H9 (cell line): Measurements from ENCODE around the gene ANO9. TPM values are rescaled to one million over a fixed set of nuclear protein-coding genes. Genes with fewer than 3 reads are reported as not detected.

ENCODE experiments used
- DNase-seq: peaks from one replicate; pipeline ENCODE4 v3.0.0-alpha.2; 2017
- H2AFZ ChIP-seq: one replicate; pipeline ENCODE4 v1.6.1; 2013; ENCODE audit warnings: mild to moderate bottlenecking, low read length, control low read depth, moderate library complexity
- H2AK5ac ChIP-seq: 2 replicates; pipeline ENCODE4 v1.6.1; 2013; ENCODE audit warnings: low read length, control low read depth, mixed read lengths; ENCODE audit not compliant: insufficient read length
- H2BK120ac ChIP-seq: one replicate; pipeline ENCODE4 v1.6.1; 2013; ENCODE audit warnings: low read depth, mild to moderate bottlenecking, low read length, control low read depth, inconsistent platforms; ENCODE audit not compliant: poor library complexity, severe bottlenecking
- H2BK12ac ChIP-seq: 2 replicates; pipeline ENCODE4 v1.6.1; 2013; ENCODE audit warnings: low read length, control low read depth, mixed read lengths, low read depth; ENCODE audit not compliant: insufficient read length
- H2BK15ac ChIP-seq: 2 replicates; pipeline ENCODE4 v1.6.1; 2013; ENCODE audit warnings: low read depth, low read length, control low read depth
- H2BK20ac ChIP-seq: one replicate; pipeline ENCODE4 v1.6.1; 2013; ENCODE audit warnings: low read depth, mild to moderate bottlenecking, low read length, control low read depth, inconsistent platforms; ENCODE audit not compliant: poor library complexity, severe bottlenecking
- H2BK5ac ChIP-seq: 2 replicates; pipeline ENCODE4 v1.6.1; 2013; ENCODE audit warnings: low read length, control low read depth, mixed read lengths; ENCODE audit not compliant: insufficient read length
- H3K14ac ChIP-seq: 2 replicates; pipeline ENCODE4 v1.6.1; 2013; ENCODE audit warnings: low read length, control low read depth; ENCODE audit not compliant: insufficient read depth
- H3K18ac ChIP-seq: 2 replicates; pipeline ENCODE4 v1.6.1; 2013; ENCODE audit warnings: low read depth, mild to moderate bottlenecking, mixed read lengths, low read length, control low read depth; ENCODE audit not compliant: insufficient read length
- H3K23ac ChIP-seq: 2 replicates; pipeline ENCODE4 v1.6.1; 2013; ENCODE audit warnings: low read length, control low read depth, mixed read lengths, low read depth; ENCODE audit not compliant: insufficient read length
- H3K23me2 ChIP-seq: 2 replicates; pipeline ENCODE4 v1.6.1; 2013; ENCODE audit warnings: low read depth, mild to moderate bottlenecking, mixed read lengths, low read length, control low read depth; ENCODE audit not compliant: insufficient read length, poor library complexity, severe bottlenecking
- H3K27ac ChIP-seq: 2 replicates; pipeline ENCODE4 v1.5.1; 2013; ENCODE audit warnings: low read length, control low read depth, mixed read lengths, low read depth; ENCODE audit not compliant: insufficient read length
- H3K27me3 ChIP-seq: 2 replicates; pipeline ENCODE4 v1.6.1; 2013; ENCODE audit warnings: low read length, control low read depth, inconsistent platforms; ENCODE audit not compliant: insufficient read depth
- H3K4ac ChIP-seq: 2 replicates; pipeline ENCODE4 v1.6.1; 2013; ENCODE audit warnings: low read depth, mild to moderate bottlenecking, control low read depth, inconsistent platforms, low read length, moderate library complexity
- H3K4me1 ChIP-seq: 2 replicates; pipeline ENCODE4 v1.6.1; 2013; ENCODE audit warnings: low read length, control low read depth, inconsistent platforms; ENCODE audit not compliant: insufficient read depth
- H3K4me2 ChIP-seq: 2 replicates; pipeline ENCODE4 v1.6.1; 2013; ENCODE audit warnings: low read length, control low read depth, mixed read lengths; ENCODE audit not compliant: insufficient read length, insufficient read depth
- H3K56ac ChIP-seq: 2 replicates; pipeline ENCODE4 v1.6.1; 2013; ENCODE audit warnings: low read depth, mild to moderate bottlenecking, mixed read lengths, low read length, control low read depth; ENCODE audit not compliant: insufficient read length
- H3K79me1 ChIP-seq: 2 replicates; pipeline ENCODE4 v1.6.1; 2013; ENCODE audit warnings: low read depth, mild to moderate bottlenecking, moderate library complexity, low read length, control low read depth, inconsistent platforms; ENCODE audit not compliant: insufficient read depth, poor library complexity, severe bottlenecking
- H3K79me2 ChIP-seq: 2 replicates; pipeline ENCODE4 v1.6.1; 2013; ENCODE audit warnings: low read length, control low read depth, inconsistent platforms; ENCODE audit not compliant: insufficient read depth
- H3K9ac ChIP-seq: 2 replicates; pipeline ENCODE4 v1.6.1; 2013; ENCODE audit warnings: low read length, control low read depth, mixed read lengths; ENCODE audit not compliant: insufficient read length; ENCODE audit errors: extremely low read depth
- H3K9me3 ChIP-seq: one replicate; pipeline ENCODE4 v1.6.1; 2013; ENCODE audit warnings: low read depth, low read length, inconsistent platforms; ENCODE audit not compliant: control insufficient read depth
- H3T11ph ChIP-seq: one replicate; pipeline ENCODE4 v1.6.1; 2013; ENCODE audit warnings: mild to moderate bottlenecking, low read length, control low read depth, inconsistent platforms
- H4K20me1 ChIP-seq: one replicate; pipeline ENCODE4 v1.6.1; 2013; ENCODE audit not compliant: control insufficient read depth, insufficient read length, insufficient read depth
- H4K5ac ChIP-seq: 2 replicates; pipeline ENCODE4 v1.6.1; 2013; ENCODE audit warnings: low read depth, mild to moderate bottlenecking, mixed read lengths, low read length, control low read depth; ENCODE audit not compliant: insufficient read length
- H4K8ac ChIP-seq: replicated peaks from 2 replicates; pipeline ENCODE4 v1.6.1; 2013; ENCODE audit warnings: low read length, control low read depth, mixed read lengths, low read depth; ENCODE audit not compliant: insufficient read length
- H4K91ac ChIP-seq: 2 replicates; pipeline ENCODE4 v1.6.1; 2013; ENCODE audit warnings: low read depth, mild to moderate bottlenecking, moderate library complexity, mixed read lengths, low read length, control low read depth; ENCODE audit not compliant: insufficient read length
- H3K27ac Mint-ChIP-seq, 3 experiments: 2 replicates in 2 of 3; 3 replicates in 1 of 3; pipeline ENCODE4 v1.8.0; 2020 to 2021; ENCODE audit warnings: mixed read lengths in 3 of 3, mild to moderate bottlenecking in 1 of 3, moderate library complexity in 1 of 3
- H3K27me3 Mint-ChIP-seq: 2 replicates; pipeline ENCODE4 v1.8.0; 2021; ENCODE audit warnings: low read depth, mild to moderate bottlenecking, moderate library complexity, mixed read lengths
- H3K36me3 Mint-ChIP-seq, 3 experiments: 2 replicates in 2 of 3; 3 replicates in 1 of 3; pipeline ENCODE4 v1.8.0; 2020 to 2021; ENCODE audit warnings: low read depth in 3 of 3, mixed read lengths in 3 of 3; ENCODE audit not compliant: insufficient read depth in 1 of 3
- H3K4me1 Mint-ChIP-seq, 2 experiments: 2 replicates each; pipeline ENCODE4 v1.8.0; 2020; ENCODE audit warnings: mixed read lengths in 2 of 2
- H3K4me3 Mint-ChIP-seq, 2 experiments: 2 replicates in 1 of 2; 3 replicates in 1 of 2; pipeline ENCODE4 v1.8.0; 2020 to 2021; ENCODE audit warnings: mild to moderate bottlenecking in 2 of 2, mixed read lengths in 2 of 2, moderate library complexity in 1 of 2
- H3K9me3 Mint-ChIP-seq, 2 experiments: 2 replicates in 1 of 2; 3 replicates in 1 of 2; pipeline ENCODE4 v1.8.0; 2020; ENCODE audit warnings: mild to moderate bottlenecking in 2 of 2, mixed read lengths in 2 of 2, moderate library complexity in 1 of 2
- WGBS: extraction: QIAGEN DNeasy Blood & Tissue Kit; methylation state at CpG from one replicate; pipeline ENCODE4 v1.1.7; 2013; ENCODE audit warnings: missing lambda C conversion rate, low lambda C conversion rate, mixed read lengths; ENCODE audit not compliant: insufficient read length; ENCODE audit errors: extremely low coverage; 5-methylcytosine and 5-hydroxymethylcytosine counted together
- total RNA-seq: library from RNA; stranded (reverse); gene quantifications from 2 replicates; pipeline ENCODE4 v1.2.1, GENCODE V29; 2021
- TF ChIP-seq, protein P1 (sequence below): fragments of 200-600 bp; sonication (generic); conservative IDR thresholded peaks from 3 replicates; pipeline ENCODE4 v1.8.0; 2021; ENCODE audit warnings: antibody characterized with exemption, mild to moderate bottlenecking

ANO9 gene
- total RNA-seq, 1 experiment from 2014 or later: 13.1 TPM

GRCh38 chr11:433641-434040 is 8.2 kb downstream of the ANO9 start:
- no CpG with 5 or more reads among the region's 20 CpGs for WGBS
- no peak overlapping the region for H3K9ac ChIP-seq
- no peak overlapping the region for H3K14ac ChIP-seq
- peaks cover 0 to 2% of the 10 kb centered on the region in 2 experiments; a peak in 1 of 4 replicates for H3K4me1 Mint-ChIP-seq
- H3K27ac Mint-ChIP-seq: no peak overlapping the region
- DNase-seq: no peak
- no peaks in the 10 kb centered on the region for H4K20me1 ChIP-seq
- no peak overlapping the region for H2AK5ac ChIP-seq
- no peak overlapping the region for H4K8ac ChIP-seq
- H3K27me3 ChIP-seq: no peaks in the 10 kb centered on the region
- no peak overlapping the region for H2BK15ac ChIP-seq
- no peaks in the 10 kb centered on the region for H3K4me1 ChIP-seq
- no peaks in the 10 kb centered on the region for H3K79me1 ChIP-seq
- H3K79me2 ChIP-seq: no peaks in the 10 kb centered on the region
- peaks cover 9 to 12% of the 10 kb centered on the region in 2 experiments for H3K9me3 Mint-ChIP-seq
- no peak overlapping the region for H3K4me2 ChIP-seq
- H2BK120ac ChIP-seq: no peak overlapping the region
- no peak overlapping the region for H2AFZ ChIP-seq
- TF ChIP-seq, protein P1, sequence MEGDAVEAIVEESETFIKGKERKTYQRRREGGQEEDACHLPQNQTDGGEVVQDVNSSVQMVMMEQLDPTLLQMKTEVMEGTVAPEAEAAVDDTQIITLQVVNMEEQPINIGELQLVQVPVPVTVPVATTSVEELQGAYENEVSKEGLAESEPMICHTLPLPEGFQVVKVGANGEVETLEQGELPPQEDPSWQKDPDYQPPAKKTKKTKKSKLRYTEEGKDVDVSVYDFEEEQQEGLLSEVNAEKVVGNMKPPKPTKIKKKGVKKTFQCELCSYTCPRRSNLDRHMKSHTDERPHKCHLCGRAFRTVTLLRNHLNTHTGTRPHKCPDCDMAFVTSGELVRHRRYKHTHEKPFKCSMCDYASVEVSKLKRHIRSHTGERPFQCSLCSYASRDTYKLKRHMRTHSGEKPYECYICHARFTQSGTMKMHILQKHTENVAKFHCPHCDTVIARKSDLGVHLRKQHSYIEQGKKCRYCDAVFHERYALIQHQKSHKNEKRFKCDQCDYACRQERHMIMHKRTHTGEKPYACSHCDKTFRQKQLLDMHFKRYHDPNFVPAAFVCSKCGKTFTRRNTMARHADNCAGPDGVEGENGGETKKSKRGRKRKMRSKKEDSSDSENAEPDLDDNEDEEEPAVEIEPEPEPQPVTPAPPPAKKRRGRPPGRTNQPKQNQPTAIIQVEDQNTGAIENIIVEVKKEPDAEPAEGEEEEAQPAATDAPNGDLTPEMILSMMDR: no peak
- no peak overlapping the region for H4K91ac ChIP-seq
- no peak overlapping the region for H2BK20ac ChIP-seq
- H3K4ac ChIP-seq: no peak overlapping the region
- H2BK12ac ChIP-seq: no peak overlapping the region
- no peak overlapping the region for H3K23ac ChIP-seq
- peaks cover 2% of the 10 kb centered on the region for H3K27me3 Mint-ChIP-seq
- no peak overlapping the region for H3K18ac ChIP-seq
- no peak overlapping the region for H3K4me3 Mint-ChIP-seq
- peaks cover 7% of the 10 kb centered on the region for H3K9me3 ChIP-seq
- peaks cover 3 to 19% (median 6%) of the 10 kb centered on the region in 3 experiments for H3K36me3 Mint-ChIP-seq
- no peaks in the 10 kb centered on the region for H3K23me2 ChIP-seq
- H2BK5ac ChIP-seq: no peak overlapping the region
- H4K5ac ChIP-seq: no peak overlapping the region
- H3T11ph ChIP-seq: no peak overlapping the region
- H3K56ac ChIP-seq: no peak overlapping the region
- no peak overlapping the region for H3K27ac ChIP-seq
